Measurements from ENCODE around the gene TMEM154. TPM values are rescaled to one million over a fixed set of nuclear protein-coding genes. Genes with fewer than 3 reads are reported as not detected.

TMEM154 gene
- total and polyA plus RNA-seq, 11 donors: 0.27 to 8.0 (median 1.6) TPM

GRCh38 chr4:152620218-152620617, 59.6 kb downstream of the TMEM154 start:
- H3K27me3 ChIP-seq: peaks cover 0 to 13% (median 0%) of the 10 kb centered on the region in 9 donors
- H3K36me3 ChIP-seq: no peaks in the 10 kb centered on the region
- DNase-seq: no peak
- H3K9me3 ChIP-seq: no peaks in the 10 kb centered on the region
- no peaks in the 10 kb centered on the region for H3K4me1 ChIP-seq
- 94 to 100% (median 95%) methylated on average over 1 of the region's 1 CpG for WGBS, 4 donors
- H3K27ac ChIP-seq: no peak overlapping the region
- ATAC-seq: no peak
- no peak for TF ChIP-seq POLR2A (IDR thresholded peaks at IDR 0.05)
- no peak for TF ChIP-seq CTCF (IDR thresholded peaks at IDR 0.05)
- H3K4me3 ChIP-seq: no peak overlapping the region
- intact Hi-C loops (cut with DNase I): no loop called here

- Histone ChIP-seq H3K27me3 (peaks cover 0 to 17% (median 0%) of the 10 kb centered on the region in 9 donors), H3K4me1 (no peaks in the 10 kb centered on the region), H3K36me3 (no peaks in the 10 kb centered on the region), H3K27ac (no peak overlapping the region), H3K9me3 (no peaks in the 10 kb centered on the region), H3K4me3 (no peak overlapping the region)
- TF ChIP-seq CTCF (IDR thresholded peaks at IDR 0.05): no peak
- TF ChIP-seq POLR2A (IDR thresholded peaks at IDR 0.05): no peak
- 95 to 100% (median 97%) methylated on average over 3 of the region's 3 CpGs for WGBS, 4 donors
- intact Hi-C loops (cut with DNase I): no loop called here
- ATAC-seq: no peak
- DNase-seq: no peak
These were observed 60.2 kb downstream of the TMEM154 start for GRCh38 chr4:152619556-152619955.

GRCh38 chr4:152618971-152619370, 60.8 kb downstream of the TMEM154 start:
- H3K27me3 ChIP-seq: peaks cover 0 to 19% (median 0%) of the 10 kb centered on the region in 9 donors
- no peaks in the 10 kb centered on the region for H3K4me1 ChIP-seq
- DNase-seq: no peak
- H3K36me3 ChIP-seq: no peaks in the 10 kb centered on the region
- TF ChIP-seq CTCF (IDR thresholded peaks at IDR 0.05) (no peak), POLR2A (IDR thresholded peaks at IDR 0.05) (no peak)
- H3K27ac ChIP-seq: no peak overlapping the region
- intact Hi-C loops (cut with DNase I): no loop called here
- no peak for ATAC-seq
- no peak overlapping the region for H3K4me3 ChIP-seq
- H3K9me3 ChIP-seq: no peaks in the 10 kb centered on the region
- 95 to 99% (median 96%) methylated on average over 4 of the region's 4 CpGs for WGBS, 4 donors

GRCh38 chr4:152616804-152617203, 63.0 kb downstream of the TMEM154 start:
- H3K36me3 ChIP-seq: no peaks in the 10 kb centered on the region
- H3K4me1 ChIP-seq: no peaks in the 10 kb centered on the region
- H3K27ac ChIP-seq: no peak overlapping the region
- DNase-seq (no peak), ATAC-seq (no peak)
- peaks cover 0 to 19% (median 0%) of the 10 kb centered on the region in 9 donors for H3K27me3 ChIP-seq
- intact Hi-C loops (cut with DNase I): no loop called here
- WGBS, 4 donors: 91 to 99% (median 94%) methylated on average over 3 of the region's 3 CpGs
- no peak overlapping the region for H3K4me3 ChIP-seq
- no peak for TF ChIP-seq POLR2A (IDR thresholded peaks at IDR 0.05)
- no peak for TF ChIP-seq CTCF (IDR thresholded peaks at IDR 0.05)
- no peaks in the 10 kb centered on the region for H3K9me3 ChIP-seq
